HG03064 (cell line): ENCODE results near the gene POLD1.

Experiments used
- ATAC-seq: cut with Tn5 transposase; IDR thresholded peaks from one replicate; pipeline ENCODE4 v1.9.1; 2021; ENCODE audit warnings: low read depth; ENCODE audit not compliant: unreplicated experiment

Gene POLD1

GRCh38 chr19:50365434-50366306, 18.5 kb upstream of the POLD1 start, which contains the start of gene NAPSA:
NAPSA (minus strand) TSS chr19:50365639; CDS start chr19:50365621, 18 bp downstream.
- no peak for ATAC-seq

GRCh38 chr19:50368649-50369570, 15.2 kb upstream of the POLD1 start:
- no peak for ATAC-seq

- ATAC-seq = no peak
Observed at GRCh38 chr19:50371914-50372475, 12.2 kb upstream of the POLD1 start.

GRCh38 chr19:50376166-50377050, 7.7 kb upstream of the POLD1 start, which contains the start of gene NR1H2:
NR1H2 (plus strand) TSS chr19:50376457; CDS start chr19:50377606, 1,149 bp downstream.
- ATAC-seq = peak; percentile 58

- no peak for ATAC-seq
Observed at GRCh38 chr19:50377051-50377461, 7.1 kb upstream of the POLD1 start.

GRCh38 chr19:50377517-50377916, 6.6 kb upstream of the POLD1 start:
- no peak for ATAC-seq

GRCh38 chr19:50378169-50378862, 5.8 kb upstream of the POLD1 start:
- no peak for ATAC-seq

- no peak for ATAC-seq
Observed at GRCh38 chr19:50378863-50379236, 5.3 kb upstream of the POLD1 start.

- ATAC-seq = no peak
Observed at GRCh38 chr19:50379602-50380001, 4.5 kb upstream of the POLD1 start.

- ATAC-seq = no peak
Observed at GRCh38 chr19:50380137-50380536, 4.0 kb upstream of the POLD1 start.

GRCh38 chr19:50380751-50381151, 3.4 kb upstream of the POLD1 start:
- ATAC-seq = no peak

GRCh38 chr19:50381881-50382729, 2.0 kb upstream of the POLD1 start:
- ATAC-seq = no peak

- ATAC-seq = no peak
Observed at GRCh38 chr19:50383001-50383851, 921 bp upstream of the POLD1 start.

GRCh38 chr19:50384685-50385535, 763 bp downstream of the POLD1 start:
- no peak for ATAC-seq

GRCh38 chr19:50387176-50387867, 3.2 kb downstream of the POLD1 start:
- no peak for ATAC-seq

GRCh38 chr19:50387868-50388245, 3.7 kb downstream of the POLD1 start:
- ATAC-seq = no peak
